Measurements from ENCODE around the gene YBX1.

DNA sequence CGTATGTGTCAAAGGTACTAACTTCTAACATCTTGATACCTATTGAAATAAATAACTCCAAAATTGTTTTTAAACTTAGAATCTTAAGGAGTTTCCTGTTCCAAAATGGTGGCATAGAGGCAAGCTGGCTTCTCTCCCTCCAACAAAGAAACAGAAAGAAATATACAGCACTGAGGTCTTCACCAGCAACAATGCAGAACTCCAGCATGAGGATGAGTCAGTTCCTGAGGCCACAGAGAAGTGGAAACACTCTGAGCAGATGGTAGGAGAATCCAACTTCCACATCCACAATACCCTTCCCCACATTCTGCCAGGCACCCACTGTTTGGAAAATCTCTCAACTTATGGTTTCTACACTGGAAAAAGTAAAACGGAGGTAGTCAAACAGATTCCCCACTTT lies 36.2 kb upstream of the YBX1 start:
- TF ChIP-seq EZH2phosphoT487 (IDR thresholded peaks at IDR 0.05; ENCODE audit: borderline replicate concordance) = no peak
- TF ChIP-seq, protein P1, sequence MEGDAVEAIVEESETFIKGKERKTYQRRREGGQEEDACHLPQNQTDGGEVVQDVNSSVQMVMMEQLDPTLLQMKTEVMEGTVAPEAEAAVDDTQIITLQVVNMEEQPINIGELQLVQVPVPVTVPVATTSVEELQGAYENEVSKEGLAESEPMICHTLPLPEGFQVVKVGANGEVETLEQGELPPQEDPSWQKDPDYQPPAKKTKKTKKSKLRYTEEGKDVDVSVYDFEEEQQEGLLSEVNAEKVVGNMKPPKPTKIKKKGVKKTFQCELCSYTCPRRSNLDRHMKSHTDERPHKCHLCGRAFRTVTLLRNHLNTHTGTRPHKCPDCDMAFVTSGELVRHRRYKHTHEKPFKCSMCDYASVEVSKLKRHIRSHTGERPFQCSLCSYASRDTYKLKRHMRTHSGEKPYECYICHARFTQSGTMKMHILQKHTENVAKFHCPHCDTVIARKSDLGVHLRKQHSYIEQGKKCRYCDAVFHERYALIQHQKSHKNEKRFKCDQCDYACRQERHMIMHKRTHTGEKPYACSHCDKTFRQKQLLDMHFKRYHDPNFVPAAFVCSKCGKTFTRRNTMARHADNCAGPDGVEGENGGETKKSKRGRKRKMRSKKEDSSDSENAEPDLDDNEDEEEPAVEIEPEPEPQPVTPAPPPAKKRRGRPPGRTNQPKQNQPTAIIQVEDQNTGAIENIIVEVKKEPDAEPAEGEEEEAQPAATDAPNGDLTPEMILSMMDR (conservative IDR thresholded peaks at IDR 0.05; ENCODE audit: low read length) = no peak

Data from Loucy (cell line).